Fibroblast of lung (primary cell): ENCODE data around the gene IL3. TPM values are rescaled to one million over a fixed set of nuclear protein-coding genes. Genes with fewer than 3 reads are reported as not detected.

ENCODE experiments used
- DNase-seq, 2 donors: peaks; one replicate each; pipeline versions ENCODE4 v3.0.0 to v3.0.0-alpha.2; 2010; ENCODE audit warnings: low read depth in 2 of 2
- H2AFZ ChIP-seq: 2 replicates; pipeline ENCODE4 v1.5.1; 2012; ENCODE audit warnings: low read length, control low read depth, inconsistent platforms
- H3K27ac ChIP-seq: 2 replicates; pipeline ENCODE4 v1.5.1; 2011; ENCODE audit warnings: low read length, control low read depth; ENCODE audit not compliant: insufficient read depth
- H3K27me3 ChIP-seq: 2 replicates; pipeline ENCODE4 v1.5.1; 2011; ENCODE audit warnings: mild to moderate bottlenecking, low read length; ENCODE audit not compliant: control insufficient read depth, insufficient read depth
- H3K36me3 ChIP-seq: 2 replicates; pipeline ENCODE4 v1.5.1; 2011; ENCODE audit warnings: low read length; ENCODE audit not compliant: control insufficient read depth, insufficient read depth
- H3K4me1 ChIP-seq: 2 replicates; pipeline ENCODE4 v1.5.1; 2011; ENCODE audit warnings: low read length; ENCODE audit not compliant: control insufficient read depth, insufficient read depth; ENCODE audit errors: extremely low read depth
- H3K4me2 ChIP-seq: 2 replicates; pipeline ENCODE4 v1.5.1; 2011; ENCODE audit warnings: low read length, control low read depth; ENCODE audit not compliant: insufficient read depth; ENCODE audit errors: extremely low read depth
- H3K4me3 ChIP-seq, 4 experiments: fragments of 200-600 bp in 1 of 4; sonication (generic) in 1 of 4; replicated peaks in 1 of 4; 2 replicates each; pipeline ENCODE4 v1.5.1; 2011 to 2016; ENCODE audit warnings: low read length in 4 of 4, low read depth in 3 of 4, mild to moderate bottlenecking in 3 of 4, control low read depth in 2 of 4, inconsistent platforms in 1 of 4, mixed read lengths in 1 of 4; ENCODE audit not compliant: insufficient read depth in 1 of 4; ENCODE audit errors: control extremely low read depth in 1 of 4
- H3K79me2 ChIP-seq: 2 replicates; pipeline ENCODE4 v1.5.1; 2012; ENCODE audit warnings: mild to moderate bottlenecking, low read length, inconsistent platforms; ENCODE audit not compliant: control insufficient read depth, insufficient read depth
- H3K9ac ChIP-seq: 2 replicates; pipeline ENCODE4 v1.5.1; 2011; ENCODE audit warnings: mild to moderate bottlenecking, low read length, control low read depth; ENCODE audit not compliant: insufficient read depth
- H3K9me3 ChIP-seq: 2 replicates; pipeline ENCODE4 v1.5.1; 2012; ENCODE audit warnings: low read depth, low read length; ENCODE audit not compliant: control insufficient read depth, insufficient read depth
- H4K20me1 ChIP-seq: 2 replicates; pipeline ENCODE4 v1.5.1; 2011; ENCODE audit warnings: low read length; ENCODE audit not compliant: control insufficient read depth, insufficient read depth; ENCODE audit errors: extremely low read depth
- EZH2 ChIP-seq: IDR thresholded peaks from 2 replicates; pipeline ENCODE4 v1.5.1; 2012; ENCODE audit warnings: low read length, control low read depth, mild to moderate bottlenecking; ENCODE audit errors: missing control alignments
- polyA plus RNA-seq, 2 donors: library from polyadenylated mRNA; depleted of rRNA in 1 of 2; stranded (reverse) in 1 of 2; unstranded in 1 of 2; fragments of >200 nt; gene quantifications; 2 replicates each; pipeline ENCODE4 v1.2.1, GENCODE V29; 2011 to 2012; ENCODE audit warnings: missing spikeins in 1 of 2
- total RNA-seq: library from RNA; depleted of rRNA; stranded (reverse); fragments of >200 nt; gene quantifications from 2 replicates; pipeline ENCODE4 v1.2.1, GENCODE V29; 2014
- TF ChIP-seq, protein P1 (sequence below), 2 donors: IDR thresholded peaks in 1 of 2; conservative IDR thresholded peaks in 1 of 2; 1 replicate in 1 of 2; 2 replicates in 1 of 2; pipeline ENCODE4 v1.5.1; 2011 to 2012; ENCODE audit warnings: low read length in 2 of 2, control low read depth in 1 of 2, inconsistent platforms in 1 of 2, low read depth in 1 of 2, mild to moderate bottlenecking in 1 of 2

IL3 gene
- total and polyA plus RNA-seq, 2 donors (not counting 1 experiment from before 2014, with no cell fraction given), result not detected

DNA sequence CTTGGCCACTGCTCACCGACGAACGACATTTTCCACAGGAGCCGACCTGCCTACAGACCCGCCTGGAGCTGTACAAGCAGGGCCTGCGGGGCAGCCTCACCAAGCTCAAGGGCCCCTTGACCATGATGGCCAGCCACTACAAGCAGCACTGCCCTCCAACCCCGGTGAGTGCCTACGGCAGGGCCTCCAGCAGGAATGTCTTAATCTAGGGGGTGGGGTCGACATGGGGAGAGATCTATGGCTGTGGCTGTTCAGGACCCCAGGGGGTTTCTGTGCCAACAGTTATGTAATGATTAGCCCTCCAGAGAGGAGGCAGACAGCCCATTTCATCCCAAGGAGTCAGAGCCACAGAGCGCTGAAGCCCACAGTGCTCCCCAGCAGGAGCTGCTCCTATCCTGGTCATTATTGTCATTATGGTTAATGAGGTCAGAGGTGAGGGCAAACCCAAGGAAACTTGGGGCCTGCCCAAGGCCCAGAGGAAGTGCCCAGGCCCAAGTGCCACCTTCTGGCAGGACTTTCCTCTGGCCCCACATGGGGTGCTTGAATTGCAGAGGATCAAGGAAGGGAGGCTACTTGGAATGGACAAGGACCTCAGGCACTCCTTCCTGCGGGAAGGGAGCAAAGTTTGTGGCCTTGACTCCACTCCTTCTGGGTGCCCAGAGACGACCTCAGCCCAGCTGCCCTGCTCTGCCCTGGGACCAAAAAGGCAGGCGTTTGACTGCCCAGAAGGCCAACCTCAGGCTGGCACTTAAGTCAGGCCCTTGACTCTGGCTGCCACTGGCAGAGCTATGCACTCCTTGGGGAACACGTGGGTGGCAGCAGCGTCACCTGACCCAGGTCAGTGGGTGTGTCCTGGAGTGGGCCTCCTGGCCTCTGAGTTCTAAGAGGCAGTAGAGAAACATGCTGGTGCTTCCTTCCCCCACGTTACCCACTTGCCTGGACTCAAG is 14.6 kb downstream of the IL3 start:
- no peak overlapping the region for H3K4me3 ChIP-seq
- H3K27ac ChIP-seq, result no peak overlapping the region
- peaks cover 12% of the 10 kb centered on the region for H3K4me1 ChIP-seq
- H3K9ac ChIP-seq, result no peak overlapping the region
- no peaks in the 10 kb centered on the region for H4K20me1 ChIP-seq
- no peak for DNase-seq
- H3K27me3 ChIP-seq, result no peaks in the 10 kb centered on the region
- H3K4me2 ChIP-seq, result no peak overlapping the region
- H3K36me3 ChIP-seq, result no peaks in the 10 kb centered on the region
- H3K9me3 ChIP-seq, result no peaks in the 10 kb centered on the region
- no peaks in the 10 kb centered on the region for H3K79me2 ChIP-seq
- no peak overlapping the region for H2AFZ ChIP-seq
- no peak for TF ChIP-seq EZH2
- TF ChIP-seq, protein P1, sequence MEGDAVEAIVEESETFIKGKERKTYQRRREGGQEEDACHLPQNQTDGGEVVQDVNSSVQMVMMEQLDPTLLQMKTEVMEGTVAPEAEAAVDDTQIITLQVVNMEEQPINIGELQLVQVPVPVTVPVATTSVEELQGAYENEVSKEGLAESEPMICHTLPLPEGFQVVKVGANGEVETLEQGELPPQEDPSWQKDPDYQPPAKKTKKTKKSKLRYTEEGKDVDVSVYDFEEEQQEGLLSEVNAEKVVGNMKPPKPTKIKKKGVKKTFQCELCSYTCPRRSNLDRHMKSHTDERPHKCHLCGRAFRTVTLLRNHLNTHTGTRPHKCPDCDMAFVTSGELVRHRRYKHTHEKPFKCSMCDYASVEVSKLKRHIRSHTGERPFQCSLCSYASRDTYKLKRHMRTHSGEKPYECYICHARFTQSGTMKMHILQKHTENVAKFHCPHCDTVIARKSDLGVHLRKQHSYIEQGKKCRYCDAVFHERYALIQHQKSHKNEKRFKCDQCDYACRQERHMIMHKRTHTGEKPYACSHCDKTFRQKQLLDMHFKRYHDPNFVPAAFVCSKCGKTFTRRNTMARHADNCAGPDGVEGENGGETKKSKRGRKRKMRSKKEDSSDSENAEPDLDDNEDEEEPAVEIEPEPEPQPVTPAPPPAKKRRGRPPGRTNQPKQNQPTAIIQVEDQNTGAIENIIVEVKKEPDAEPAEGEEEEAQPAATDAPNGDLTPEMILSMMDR (conservative IDR thresholded peaks at IDR 0.05 in 1 of 2, IDR thresholded peaks at IDR 0.05 in 1 of 2; ENCODE audit: low read depth in 1 of 2, low read length in 2 of 2), result no peak

DNA sequence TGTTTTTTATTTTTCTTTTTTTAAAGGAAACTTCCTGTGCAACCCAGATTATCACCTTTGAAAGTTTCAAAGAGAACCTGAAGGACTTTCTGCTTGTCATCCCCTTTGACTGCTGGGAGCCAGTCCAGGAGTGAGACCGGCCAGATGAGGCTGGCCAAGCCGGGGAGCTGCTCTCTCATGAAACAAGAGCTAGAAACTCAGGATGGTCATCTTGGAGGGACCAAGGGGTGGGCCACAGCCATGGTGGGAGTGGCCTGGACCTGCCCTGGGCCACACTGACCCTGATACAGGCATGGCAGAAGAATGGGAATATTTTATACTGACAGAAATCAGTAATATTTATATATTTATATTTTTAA is 15.2 kb downstream of the IL3 start:
- no peaks in the 10 kb centered on the region for H3K9me3 ChIP-seq
- TF ChIP-seq EZH2, result no peak
- no peaks in the 10 kb centered on the region for H3K27me3 ChIP-seq
- no peak overlapping the region for H3K4me3 ChIP-seq
- no peaks in the 10 kb centered on the region for H3K79me2 ChIP-seq
- H3K4me2 ChIP-seq, result no peak overlapping the region
- no peak for DNase-seq
- no peak overlapping the region for H3K27ac ChIP-seq
- H3K4me1 ChIP-seq, result peaks cover 12% of the 10 kb centered on the region
- H3K9ac ChIP-seq, result no peak overlapping the region
- no peaks in the 10 kb centered on the region for H4K20me1 ChIP-seq
- no peak overlapping the region for H2AFZ ChIP-seq
- no peaks in the 10 kb centered on the region for H3K36me3 ChIP-seq

GRCh38 chr5:132076202-132076830 is 15.9 kb downstream of the IL3 start:
- DNase-seq, result no peak
- no peak overlapping the region for H2AFZ ChIP-seq
- no peak overlapping the region for H3K27ac ChIP-seq
- H3K9ac ChIP-seq, result no peak overlapping the region
- H3K79me2 ChIP-seq, result no peaks in the 10 kb centered on the region
- H4K20me1 ChIP-seq, result no peaks in the 10 kb centered on the region
- no peaks in the 10 kb centered on the region for H3K36me3 ChIP-seq
- TF ChIP-seq, protein P1 (conservative IDR thresholded peaks at IDR 0.05 in 1 of 2, IDR thresholded peaks at IDR 0.05 in 1 of 2; ENCODE audit: low read depth in 1 of 2, low read length in 2 of 2), result no peak
- TF ChIP-seq EZH2, result no peak
- no peak overlapping the region for H3K4me3 ChIP-seq
- no peak overlapping the region for H3K4me2 ChIP-seq
- H3K4me1 ChIP-seq, result peaks cover 9% of the 10 kb centered on the region
- H3K9me3 ChIP-seq, result no peaks in the 10 kb centered on the region
- no peaks in the 10 kb centered on the region for H3K27me3 ChIP-seq
